Stomach (tissue), 4 donors: Measurements from ENCODE around the gene CEBPB.

ENCODE experiments used
- POLR2AphosphoS5 ChIP-seq, 3 donors: sonication (generic); formaldehyde crosslinking; IDR thresholded peaks; one replicate each; pipeline ENCODE4 v1.6.1; 2016; ENCODE audit warnings: antibody characterized with exemption in 3 of 3
- TF ChIP-seq, protein P1 (sequence below), 7 experiments: fragments of 450-650 bp in 4 of 7; fragments of 200-600 bp in 3 of 7; sonication (generic) in 3 of 7; IDR thresholded peaks; one replicate each; pipeline ENCODE4 v1.5.1; 2016 to 2019; ENCODE audit warnings: antibody characterized with exemption in 7 of 7, control low read depth in 2 of 7, mild to moderate bottlenecking in 1 of 7

GRCh38 chr20:50149481-50150254 is 41.0 kb upstream of the CEBPB start:
- TF ChIP-seq, protein P1, sequence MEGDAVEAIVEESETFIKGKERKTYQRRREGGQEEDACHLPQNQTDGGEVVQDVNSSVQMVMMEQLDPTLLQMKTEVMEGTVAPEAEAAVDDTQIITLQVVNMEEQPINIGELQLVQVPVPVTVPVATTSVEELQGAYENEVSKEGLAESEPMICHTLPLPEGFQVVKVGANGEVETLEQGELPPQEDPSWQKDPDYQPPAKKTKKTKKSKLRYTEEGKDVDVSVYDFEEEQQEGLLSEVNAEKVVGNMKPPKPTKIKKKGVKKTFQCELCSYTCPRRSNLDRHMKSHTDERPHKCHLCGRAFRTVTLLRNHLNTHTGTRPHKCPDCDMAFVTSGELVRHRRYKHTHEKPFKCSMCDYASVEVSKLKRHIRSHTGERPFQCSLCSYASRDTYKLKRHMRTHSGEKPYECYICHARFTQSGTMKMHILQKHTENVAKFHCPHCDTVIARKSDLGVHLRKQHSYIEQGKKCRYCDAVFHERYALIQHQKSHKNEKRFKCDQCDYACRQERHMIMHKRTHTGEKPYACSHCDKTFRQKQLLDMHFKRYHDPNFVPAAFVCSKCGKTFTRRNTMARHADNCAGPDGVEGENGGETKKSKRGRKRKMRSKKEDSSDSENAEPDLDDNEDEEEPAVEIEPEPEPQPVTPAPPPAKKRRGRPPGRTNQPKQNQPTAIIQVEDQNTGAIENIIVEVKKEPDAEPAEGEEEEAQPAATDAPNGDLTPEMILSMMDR (IDR thresholded peaks at IDR 0.05) = no peak
- no peak for TF ChIP-seq POLR2AphosphoS5 (IDR thresholded peaks at IDR 0.05)
